Testis (tissue), 3 donors: ENCODE measurements around the gene PRR5L. TPM values are rescaled to one million over a fixed set of nuclear protein-coding genes. Genes with fewer than 3 reads are reported as not detected.

Source experiments
- DNase-seq: peaks from one replicate; pipeline ENCODE4 v3.0.0-alpha.2; 2019
- H3K27ac ChIP-seq, 2 donors: fragments of 200-600 bp; sonication (generic); one replicate each; pipeline ENCODE4 v1.5.1; 2019
- H3K27me3 ChIP-seq: fragments of 200-600 bp; sonication (generic); one replicate; pipeline ENCODE4 v1.5.1; 2019
- H3K36me3 ChIP-seq: fragments of 200-600 bp; sonication (generic); one replicate; pipeline ENCODE4 v1.5.1; 2017; ENCODE audit warnings: low read depth; ENCODE audit errors: missing control alignments
- H3K4me1 ChIP-seq: fragments of 200-600 bp; sonication (generic); one replicate; pipeline ENCODE4 v1.5.1; 2019
- H3K4me3 ChIP-seq, 2 donors: fragments of 200-600 bp; sonication (generic); one replicate each; pipeline ENCODE4 v1.5.1; 2017 to 2019
- H3K9me3 ChIP-seq: fragments of 200-600 bp; sonication (generic); one replicate; pipeline ENCODE4 v1.5.1; 2017
- CTCF ChIP-seq, 3 experiments: fragments of 450-650 bp in 2 of 3; fragments of 200-600 bp in 1 of 3; sonication (generic) in 1 of 3; IDR thresholded peaks; one replicate each; pipeline ENCODE4 v1.5.1; 2016 to 2019; ENCODE audit warnings: antibody characterized with exemption in 3 of 3, mild to moderate bottlenecking in 2 of 3, moderate library complexity in 1 of 3
- POLR2A ChIP-seq: fragments of 450-650 bp; IDR thresholded peaks from one replicate; pipeline ENCODE4 v1.6.1; 2017; ENCODE audit warnings: antibody characterized with exemption, mild to moderate bottlenecking, moderate library complexity
- WGBS, 2 donors: methylation state at CpG; one replicate each; pipeline ENCODE4 v1.1.5; 2018; 5-methylcytosine and 5-hydroxymethylcytosine counted together
- intact Hi-C: fragments of 100-400 bp; cut with DNase I; formaldehyde crosslinking; loops from one replicate; pipeline ENCODE4 v1.15.1; 2023; ENCODE audit warnings: low total_unique reads
- polyA plus RNA-seq: library from polyadenylated mRNA; stranded (reverse); fragments of 350-450 nt; fragmentation: Illumina TruSeq; extraction: RNeasy Lipid Tissue Mini Kit (QIAGEN cat#74804); gene quantifications from one replicate; pipeline ENCODE4 v1.2.3, GENCODE V29; 2014; ENCODE audit warnings: low read depth, low replicate concordance; ENCODE audit not compliant: insufficient read depth
- total RNA-seq, 2 donors: library from RNA; depleted of rRNA; stranded (reverse); fragments of >200 nt; gene quantifications; one replicate each; pipeline ENCODE4 v1.2.3, GENCODE V29; 2016

Gene PRR5L
- total and polyA plus RNA-seq, 3 donors from 2014 or later, result 8.1 to 15.4 (median 14.7) TPM

GRCh38 chr11:36268337-36268985, 27.6 kb upstream of the PRR5L start:
- 84 to 90% methylated on average over 8 of the region's 8 CpGs for WGBS, 2 donors
- DNase-seq, result no peak

GRCh38 chr11:36270701-36271100, 25.4 kb upstream of the PRR5L start:
- Histone ChIP-seq H3K36me3 (no peaks in the 10 kb centered on the region), H3K4me3 (no peak overlapping the region), H3K27me3 (no peaks in the 10 kb centered on the region), H3K27ac (no peak overlapping the region), H3K4me1 (no peaks in the 10 kb centered on the region), H3K9me3 (no peaks in the 10 kb centered on the region)
- no peak for DNase-seq
- 84 to 97% methylated on average over 3 to 9 of the region's 9 CpGs for WGBS, 2 donors
- TF ChIP-seq CTCF (IDR thresholded peaks at IDR 0.05) (no peak), POLR2A (no peak)
- intact Hi-C loops, result no loop called here

More at GRCh38 chr11:36268337-36268985, 27.6 kb upstream of the PRR5L start:
- intact Hi-C loops, result loop anchor here (5.0 kb wide), 1 partner anchor 651 kb away; the partner anchor contains the start of gene FJX1
- no peaks in the 10 kb centered on the region for H3K9me3 ChIP-seq
- H3K27ac ChIP-seq, result no peak overlapping the region
- no peaks in the 10 kb centered on the region for H3K4me1 ChIP-seq
- no peaks in the 10 kb centered on the region for H3K36me3 ChIP-seq
- no peak for TF ChIP-seq CTCF (IDR thresholded peaks at IDR 0.05)
- TF ChIP-seq POLR2A, result no peak
- no peaks in the 10 kb centered on the region for H3K27me3 ChIP-seq
- H3K4me3 ChIP-seq, result no peak overlapping the region

GRCh38 chr11:36271794-36272407, 24.2 kb upstream of the PRR5L start:
- intact Hi-C loops, result no loop called here
- H3K27me3 ChIP-seq, result no peaks in the 10 kb centered on the region

GRCh38 chr11:36273110-36273509, 23.0 kb upstream of the PRR5L start:
- Histone ChIP-seq H3K27me3 (no peaks in the 10 kb centered on the region), H3K36me3 (no peaks in the 10 kb centered on the region), H3K4me3 (no peak overlapping the region), H3K4me1 (no peaks in the 10 kb centered on the region), H3K27ac (no peak overlapping the region), H3K9me3 (no peaks in the 10 kb centered on the region)
- TF ChIP-seq POLR2A, result no peak
- no peak for TF ChIP-seq CTCF (IDR thresholded peaks at IDR 0.05)
- DNase-seq, result no peak
- intact Hi-C loops, result no loop called here
- WGBS, 2 donors, result 78 to 89% methylated on average over 3 of the region's 3 CpGs

More at GRCh38 chr11:36271794-36272407, 24.2 kb upstream of the PRR5L start:
- no peak overlapping the region for H3K4me3 ChIP-seq
- no peaks in the 10 kb centered on the region for H3K36me3 ChIP-seq
- no peaks in the 10 kb centered on the region for H3K9me3 ChIP-seq
- TF ChIP-seq POLR2A, result no peak
- no peak for TF ChIP-seq CTCF (IDR thresholded peaks at IDR 0.05)
- no peak for DNase-seq
- H3K27ac ChIP-seq, result no peak overlapping the region
- WGBS, 2 donors, result 87 to 91% methylated on average over 5 of the region's 5 CpGs
- no peaks in the 10 kb centered on the region for H3K4me1 ChIP-seq

GRCh38 chr11:36274414-36274813, 21.7 kb upstream of the PRR5L start:
- DNase-seq, result no peak
- Histone ChIP-seq H3K27ac (no peak overlapping the region), H3K27me3 (no peaks in the 10 kb centered on the region), H3K9me3 (no peaks in the 10 kb centered on the region), H3K36me3 (no peaks in the 10 kb centered on the region), H3K4me3 (no peak overlapping the region), H3K4me1 (no peaks in the 10 kb centered on the region)
- WGBS, 2 donors, result 93 to 100% methylated on average over 3 to 7 of the region's 7 CpGs
- TF ChIP-seq CTCF (IDR thresholded peaks at IDR 0.05), result no peak
- no peak for TF ChIP-seq POLR2A
- intact Hi-C loops, result no loop called here
